ENCODE data around the gene VIT.

VIT gene

DNA sequence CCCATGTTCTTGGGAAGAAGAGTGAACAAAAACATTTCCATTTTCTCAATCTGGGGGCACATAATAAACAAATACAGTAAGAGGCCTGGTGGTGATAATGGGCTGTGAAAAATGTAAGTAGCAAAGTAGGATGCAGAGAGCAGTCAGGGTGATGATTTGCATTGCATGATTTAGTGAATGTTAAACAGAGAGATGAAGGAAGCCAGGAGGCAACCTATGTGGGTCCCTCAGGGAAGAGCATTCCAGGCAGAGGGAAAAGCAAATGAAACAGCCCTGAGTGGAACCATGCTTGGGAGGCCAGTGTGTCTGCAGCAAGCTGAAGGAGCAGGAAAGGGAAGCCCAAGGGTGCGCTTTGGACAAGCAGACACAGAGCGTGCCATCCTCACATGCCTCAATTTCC, 5.4 kb downstream of the VIT start:
- TF ChIP-seq, protein P1, sequence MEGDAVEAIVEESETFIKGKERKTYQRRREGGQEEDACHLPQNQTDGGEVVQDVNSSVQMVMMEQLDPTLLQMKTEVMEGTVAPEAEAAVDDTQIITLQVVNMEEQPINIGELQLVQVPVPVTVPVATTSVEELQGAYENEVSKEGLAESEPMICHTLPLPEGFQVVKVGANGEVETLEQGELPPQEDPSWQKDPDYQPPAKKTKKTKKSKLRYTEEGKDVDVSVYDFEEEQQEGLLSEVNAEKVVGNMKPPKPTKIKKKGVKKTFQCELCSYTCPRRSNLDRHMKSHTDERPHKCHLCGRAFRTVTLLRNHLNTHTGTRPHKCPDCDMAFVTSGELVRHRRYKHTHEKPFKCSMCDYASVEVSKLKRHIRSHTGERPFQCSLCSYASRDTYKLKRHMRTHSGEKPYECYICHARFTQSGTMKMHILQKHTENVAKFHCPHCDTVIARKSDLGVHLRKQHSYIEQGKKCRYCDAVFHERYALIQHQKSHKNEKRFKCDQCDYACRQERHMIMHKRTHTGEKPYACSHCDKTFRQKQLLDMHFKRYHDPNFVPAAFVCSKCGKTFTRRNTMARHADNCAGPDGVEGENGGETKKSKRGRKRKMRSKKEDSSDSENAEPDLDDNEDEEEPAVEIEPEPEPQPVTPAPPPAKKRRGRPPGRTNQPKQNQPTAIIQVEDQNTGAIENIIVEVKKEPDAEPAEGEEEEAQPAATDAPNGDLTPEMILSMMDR (IDR thresholded peaks at IDR 0.05; ENCODE audit: low read depth, low read length), result no peak
- no peak for DNase-seq (ENCODE audit: extremely low read depth, low read depth)

DNA sequence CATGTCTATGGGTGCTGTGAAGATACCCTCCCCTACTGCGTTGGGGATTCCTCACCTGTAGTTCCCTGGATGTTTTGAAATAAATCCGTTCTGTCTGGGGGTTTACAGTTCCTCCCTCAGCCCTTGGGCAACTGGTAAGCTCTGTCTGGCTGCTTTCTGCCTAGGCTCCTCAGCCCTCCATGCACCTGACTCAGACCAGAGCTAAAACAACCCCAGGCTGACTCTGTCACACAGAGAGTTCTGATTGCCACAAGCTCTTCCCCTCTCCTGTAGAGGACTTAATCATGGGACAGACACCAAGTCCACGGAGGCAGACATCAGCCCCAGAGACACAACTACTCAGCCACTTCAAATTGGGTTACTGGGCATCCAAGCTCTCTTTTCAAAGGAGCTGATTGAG, 6.3 kb downstream of the VIT start:
- TF ChIP-seq, protein P1 (IDR thresholded peaks at IDR 0.05; ENCODE audit: low read depth, low read length), result no peak

DNA sequence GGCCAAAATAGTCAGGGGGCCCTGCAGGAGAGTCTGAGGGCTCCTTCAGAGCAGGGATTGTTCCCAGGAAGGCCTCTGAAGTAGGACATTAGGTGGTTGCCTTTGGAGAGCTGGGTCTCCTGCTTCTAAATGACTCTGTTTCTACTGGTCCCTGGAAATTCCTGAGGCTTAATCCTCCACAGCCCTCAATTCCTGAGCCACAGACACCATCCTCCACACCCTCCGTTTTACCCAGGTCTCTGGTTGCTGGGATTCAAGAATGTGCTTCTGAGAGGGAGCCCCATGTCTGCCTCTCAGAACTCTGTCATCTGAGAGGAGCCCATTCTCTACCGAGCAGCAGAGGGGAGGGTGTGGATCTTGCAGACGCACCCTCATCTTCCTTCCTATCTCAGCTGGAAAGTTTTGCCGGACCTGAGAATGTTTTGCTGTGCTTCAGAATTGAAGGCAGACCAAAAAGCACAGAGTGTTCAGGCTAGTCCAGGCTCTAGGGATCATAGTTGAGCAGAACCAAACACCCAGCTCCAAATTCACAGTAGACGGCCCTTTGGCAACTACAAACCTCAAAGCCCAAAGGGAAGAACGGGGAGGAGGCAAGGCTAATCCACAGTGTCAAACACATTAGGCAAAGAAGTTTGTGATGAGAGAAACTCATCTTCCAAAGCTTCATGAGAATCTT, 8.1 kb downstream of the VIT start:
- no peak for DNase-seq (ENCODE audit: extremely low read depth, low read depth)
- TF ChIP-seq, protein P1 (IDR thresholded peaks at IDR 0.05; ENCODE audit: low read depth, low read length), result no peak

More for the DNA sequence above, 6.3 kb downstream of the VIT start:
- DNase-seq (ENCODE audit: extremely low read depth, low read depth), result no peak

DNA sequence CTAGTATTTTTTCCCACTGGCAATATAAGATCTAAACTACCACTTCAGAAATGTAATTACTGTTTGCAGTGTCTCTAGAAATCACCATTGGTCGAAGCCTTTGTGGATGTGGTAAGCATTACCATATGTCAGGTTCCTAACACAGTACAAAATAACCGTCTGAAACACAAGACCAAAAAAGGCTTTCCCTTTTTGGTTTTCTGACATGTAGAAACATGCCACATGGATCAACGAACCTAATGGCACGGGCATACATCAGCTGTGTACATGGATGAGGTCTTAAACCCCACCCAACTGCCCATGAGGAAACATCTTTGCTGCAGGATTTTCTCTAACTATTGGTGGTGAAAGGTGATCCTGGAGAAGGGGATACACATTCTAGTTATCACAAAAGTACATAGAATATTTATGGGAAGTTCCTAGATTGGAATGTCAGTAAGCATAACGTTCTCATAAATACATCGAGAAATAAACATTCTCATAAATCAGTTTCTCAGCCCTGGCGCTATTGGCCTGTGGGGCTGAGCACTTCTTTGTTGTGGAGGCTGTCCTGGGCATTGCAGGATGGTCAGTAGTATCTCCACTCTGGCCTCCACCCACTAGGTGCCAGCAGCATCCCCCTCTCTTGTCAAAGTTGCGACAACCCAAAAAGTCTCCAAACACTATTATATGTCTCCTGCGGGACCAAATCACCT, 9.0 kb downstream of the VIT start:
- TF ChIP-seq, protein P1 (IDR thresholded peaks at IDR 0.05; ENCODE audit: low read depth, low read length), result no peak
- DNase-seq (ENCODE audit: extremely low read depth, low read depth), result no peak

DNA sequence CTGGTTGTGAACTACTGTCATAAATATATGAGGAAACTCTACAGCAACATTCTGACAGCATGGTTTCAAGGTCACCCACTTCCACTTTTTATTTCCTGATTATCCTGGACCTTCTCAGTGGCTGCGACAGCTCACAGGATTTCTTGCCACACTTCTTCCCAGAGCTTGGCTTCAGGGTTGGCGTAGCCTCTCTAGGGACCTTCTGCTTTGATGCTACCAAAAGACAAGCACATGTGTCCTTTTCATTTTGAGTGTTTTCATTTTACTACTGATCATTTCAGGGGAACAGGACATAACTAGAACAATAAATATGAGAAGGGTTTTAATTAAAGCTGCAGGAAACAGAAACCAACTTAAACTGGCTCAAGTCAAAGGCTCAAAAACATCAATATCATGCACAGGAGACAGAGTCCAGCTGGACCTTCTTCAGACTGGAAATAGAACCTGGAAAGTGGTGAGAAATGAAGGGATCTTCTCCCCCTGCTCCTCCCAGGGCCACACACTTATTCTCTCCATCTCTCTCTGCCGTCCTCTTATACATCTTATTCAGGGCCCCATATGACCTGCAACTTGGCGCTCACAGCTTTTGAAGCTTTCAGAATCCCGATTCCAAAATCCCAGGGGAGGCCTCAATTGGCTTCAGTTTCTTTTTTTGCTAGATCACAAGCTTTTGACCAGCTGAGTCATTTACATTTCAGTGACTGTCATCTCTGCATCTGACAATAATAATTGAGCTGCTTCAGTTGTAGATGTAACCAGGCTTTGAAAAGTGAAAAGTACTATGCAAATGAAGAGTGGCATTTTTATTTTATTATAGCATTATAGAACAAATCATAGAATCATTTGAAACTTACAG, 9.7 kb downstream of the VIT start:
- no peak for DNase-seq (ENCODE audit: extremely low read depth, low read depth)

DNA sequence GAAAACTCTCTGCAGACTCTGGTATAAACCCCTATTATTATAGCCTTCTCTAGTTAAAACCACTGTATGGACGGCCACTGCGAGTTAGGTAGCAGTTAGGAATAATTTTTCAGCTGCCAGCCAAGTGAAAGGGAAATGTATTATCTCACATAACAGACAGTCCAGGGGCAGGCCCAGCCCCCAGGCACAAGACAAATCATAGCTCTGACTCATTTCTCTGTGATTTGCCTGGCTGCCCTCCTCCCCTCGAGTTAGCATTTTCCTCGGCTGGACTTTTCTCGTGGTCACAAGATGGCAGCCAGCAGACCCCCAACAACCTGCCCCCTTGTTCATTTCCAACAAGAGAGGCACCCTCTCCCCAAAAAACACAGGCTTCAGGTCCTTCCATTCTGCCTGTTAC, 10.5 kb downstream of the VIT start:
- TF ChIP-seq, protein P1 (IDR thresholded peaks at IDR 0.05; ENCODE audit: low read depth, low read length), result no peak

More for the DNA sequence above, 9.7 kb downstream of the VIT start:
- TF ChIP-seq, protein P1 (IDR thresholded peaks at IDR 0.05; ENCODE audit: low read depth, low read length), result no peak

More for the DNA sequence above, 10.5 kb downstream of the VIT start:
- no peak for DNase-seq (ENCODE audit: extremely low read depth, low read depth)
